ENCODE data around the gene DUSP22. TPM values are rescaled to one million over a fixed set of nuclear protein-coding genes. Genes with fewer than 3 reads are reported as not detected.

DUSP22 gene
- total and polyA plus RNA-seq, 2 experiments from 2014 or later, result 12.8 to 36.8 TPM

DNA sequence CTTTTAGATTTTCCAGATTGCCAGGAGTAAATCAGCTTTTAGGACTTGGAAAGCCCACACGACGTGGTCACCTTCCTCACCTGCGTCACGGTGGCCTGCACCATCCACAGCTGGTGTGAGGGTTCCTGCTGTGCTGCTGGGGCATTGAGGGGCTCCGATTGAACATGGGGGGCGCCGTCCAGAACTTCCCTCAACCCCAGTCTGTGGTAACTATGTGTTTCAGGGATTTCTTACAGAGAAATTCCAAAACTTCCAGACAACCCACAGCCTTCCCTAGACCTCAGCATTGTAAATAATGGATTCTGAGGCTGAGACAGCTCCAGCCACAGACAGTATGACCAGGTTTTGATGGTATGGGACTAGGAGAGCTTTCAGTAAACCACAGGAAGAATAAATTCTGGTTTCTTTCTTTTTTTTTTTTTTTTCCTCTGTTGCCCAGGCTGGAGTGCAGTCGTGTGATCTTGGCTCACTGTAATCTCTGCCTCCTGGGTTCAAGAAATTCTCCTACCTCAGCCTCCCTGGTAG is 52.6 kb downstream of the DUSP22 start (continued):
- TF ChIP-seq, protein P1, sequence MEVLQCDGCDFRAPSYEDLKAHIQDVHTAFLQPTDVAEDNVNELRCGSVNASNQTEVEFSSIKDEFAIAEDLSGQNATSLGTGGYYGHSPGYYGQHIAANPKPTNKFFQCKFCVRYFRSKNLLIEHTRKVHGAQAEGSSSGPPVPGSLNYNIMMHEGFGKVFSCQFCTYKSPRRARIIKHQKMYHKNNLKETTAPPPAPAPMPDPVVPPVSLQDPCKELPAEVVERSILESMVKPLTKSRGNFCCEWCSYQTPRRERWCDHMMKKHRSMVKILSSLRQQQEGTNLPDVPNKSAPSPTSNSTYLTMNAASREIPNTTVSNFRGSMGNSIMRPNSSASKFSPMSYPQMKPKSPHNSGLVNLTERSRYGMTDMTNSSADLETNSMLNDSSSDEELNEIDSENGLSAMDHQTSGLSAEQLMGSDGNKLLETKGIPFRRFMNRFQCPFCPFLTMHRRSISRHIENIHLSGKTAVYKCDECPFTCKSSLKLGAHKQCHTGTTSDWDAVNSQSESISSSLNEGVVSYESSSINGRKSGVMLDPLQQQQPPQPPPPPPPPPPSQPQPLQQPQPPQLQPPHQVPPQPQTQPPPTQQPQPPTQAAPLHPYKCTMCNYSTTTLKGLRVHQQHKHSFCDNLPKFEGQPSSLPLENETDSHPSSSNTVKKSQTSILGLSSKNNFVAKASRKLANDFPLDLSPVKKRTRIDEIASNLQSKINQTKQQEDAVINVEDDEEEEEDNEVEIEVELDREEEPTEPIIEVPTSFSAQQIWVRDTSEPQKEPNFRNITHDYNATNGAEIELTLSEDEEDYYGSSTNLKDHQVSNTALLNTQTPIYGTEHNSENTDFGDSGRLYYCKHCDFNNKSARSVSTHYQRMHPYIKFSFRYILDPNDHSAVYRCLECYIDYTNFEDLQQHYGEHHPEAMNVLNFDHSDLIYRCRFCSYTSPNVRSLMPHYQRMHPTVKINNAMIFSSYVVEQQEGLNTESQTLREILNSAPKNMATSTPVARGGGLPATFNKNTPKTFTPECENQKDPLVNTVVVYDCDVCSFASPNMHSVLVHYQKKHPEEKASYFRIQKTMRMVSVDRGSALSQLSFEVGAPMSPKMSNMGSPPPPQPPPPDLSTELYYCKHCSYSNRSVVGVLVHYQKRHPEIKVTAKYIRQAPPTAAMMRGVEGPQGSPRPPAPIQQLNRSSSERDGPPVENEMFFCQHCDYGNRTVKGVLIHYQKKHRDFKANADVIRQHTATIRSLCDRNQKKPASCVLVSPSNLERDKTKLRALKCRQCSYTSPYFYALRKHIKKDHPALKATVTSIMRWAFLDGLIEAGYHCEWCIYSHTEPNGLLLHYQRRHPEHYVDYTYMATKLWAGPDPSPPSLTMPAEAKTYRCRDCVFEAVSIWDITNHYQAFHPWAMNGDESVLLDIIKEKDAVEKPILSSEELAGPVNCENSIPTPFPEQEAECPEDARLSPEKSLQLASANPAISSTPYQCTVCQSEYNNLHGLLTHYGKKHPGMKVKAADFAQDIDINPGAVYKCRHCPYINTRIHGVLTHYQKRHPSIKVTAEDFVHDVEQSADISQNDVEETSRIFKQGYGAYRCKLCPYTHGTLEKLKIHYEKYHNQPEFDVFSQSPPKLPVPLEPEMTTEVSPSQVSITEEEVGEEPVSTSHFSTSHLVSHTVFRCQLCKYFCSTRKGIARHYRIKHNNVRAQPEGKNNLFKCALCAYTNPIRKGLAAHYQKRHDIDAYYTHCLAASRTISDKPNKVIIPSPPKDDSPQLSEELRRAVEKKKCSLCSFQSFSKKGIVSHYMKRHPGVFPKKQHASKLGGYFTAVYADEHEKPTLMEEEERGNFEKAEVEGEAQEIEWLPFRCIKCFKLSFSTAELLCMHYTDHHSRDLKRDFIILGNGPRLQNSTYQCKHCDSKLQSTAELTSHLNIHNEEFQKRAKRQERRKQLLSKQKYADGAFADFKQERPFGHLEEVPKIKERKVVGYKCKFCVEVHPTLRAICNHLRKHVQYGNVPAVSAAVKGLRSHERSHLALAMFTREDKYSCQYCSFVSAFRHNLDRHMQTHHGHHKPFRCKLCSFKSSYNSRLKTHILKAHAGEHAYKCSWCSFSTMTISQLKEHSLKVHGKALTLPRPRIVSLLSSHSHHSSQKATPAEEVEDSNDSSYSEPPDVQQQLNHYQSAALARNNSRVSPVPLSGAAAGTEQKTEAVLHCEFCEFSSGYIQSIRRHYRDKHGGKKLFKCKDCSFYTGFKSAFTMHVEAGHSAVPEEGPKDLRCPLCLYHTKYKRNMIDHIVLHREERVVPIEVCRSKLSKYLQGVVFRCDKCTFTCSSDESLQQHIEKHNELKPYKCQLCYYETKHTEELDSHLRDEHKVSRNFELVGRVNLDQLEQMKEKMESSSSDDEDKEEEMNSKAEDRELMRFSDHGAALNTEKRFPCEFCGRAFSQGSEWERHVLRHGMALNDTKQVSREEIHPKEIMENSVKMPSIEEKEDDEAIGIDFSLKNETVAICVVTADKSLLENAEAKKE (CRISPR knock-in tag; IDR thresholded peaks at IDR 0.05), result no peak
- no peak for TF ChIP-seq EZH2 (IDR thresholded peaks at IDR 0.05; ENCODE audit: low read depth, unreplicated experiment)

DNA sequence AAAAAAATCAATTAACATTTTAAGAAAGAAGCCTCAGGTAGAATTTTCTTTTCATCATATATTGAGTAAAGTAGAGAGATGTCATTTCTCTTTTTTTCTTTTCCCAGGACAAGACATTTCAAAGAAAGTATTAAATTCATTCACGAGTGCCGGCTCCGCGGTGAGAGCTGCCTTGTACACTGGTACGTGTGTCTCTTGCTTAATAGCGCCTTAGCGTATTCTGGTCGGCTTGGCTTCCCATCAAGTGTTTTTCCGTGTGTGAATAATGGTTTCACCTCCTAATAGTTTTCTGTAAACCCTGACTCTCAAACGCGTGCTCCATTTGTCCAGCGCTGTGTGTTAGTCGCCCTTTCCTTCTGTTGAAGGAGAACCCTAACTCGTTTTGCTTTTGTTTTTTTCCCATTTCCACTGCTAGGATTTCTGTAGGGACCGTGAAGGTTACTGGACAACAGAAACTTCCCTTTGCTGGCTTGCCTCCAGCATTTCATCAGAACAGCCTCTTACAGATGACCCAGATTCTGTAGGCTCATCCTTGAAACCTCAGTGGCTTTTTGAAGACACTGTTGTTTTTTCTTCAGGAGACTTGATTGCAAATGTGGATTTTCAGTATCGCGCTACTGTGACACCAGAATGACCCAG is 53.6 kb downstream of the DUSP22 start:
- Histone ChIP-seq H3K79me2 (replicated peaks; ENCODE audit: insufficient read depth) (no peaks in the 10 kb centered on the region), H3K4me3 (no peak overlapping the region), H3F3A (replicated peaks; ENCODE audit: low read depth) (no peaks in the 10 kb centered on the region), H4K20me1 (replicated peaks; ENCODE audit: insufficient read depth) (peaks cover 7% of the 10 kb centered on the region), H3K27ac (ENCODE audit: low read depth) (no peak overlapping the region), H3K4me1 (ENCODE audit: insufficient read depth) (no peaks in the 10 kb centered on the region), H3K4me2 (no peak overlapping the region), H3K9me2 (ENCODE audit: insufficient read depth) (no peaks in the 10 kb centered on the region), H3K27me3 (ENCODE audit: insufficient read depth) (no peaks in the 10 kb centered on the region), H3K36me3 (ENCODE audit: insufficient read depth) (peaks cover 4% of the 10 kb centered on the region), H2AFZ (no peak overlapping the region)
- no peak for DNase-seq (ENCODE audit: low spot score)
- H3K4me1 Mint-ChIP-seq, result no peaks in the 10 kb centered on the region
- no peak overlapping the region for H3K4me3 Mint-ChIP-seq
- peaks cover 42% of the 10 kb centered on the region for H3K36me3 Mint-ChIP-seq (ENCODE audit: low read depth)
- no peak for ATAC-seq
- H3K9me3 Mint-ChIP-seq, result peaks cover 98% of the 10 kb centered on the region
- no peak overlapping the region for H3K27ac Mint-ChIP-seq
- peaks cover under 1% of the 10 kb centered on the region for H3K27me3 Mint-ChIP-seq (ENCODE audit: insufficient read depth, low read depth, poor library complexity)
- no peak for TF ChIP-seq ZNF114 (CRISPR knock-in tag; IDR thresholded peaks at IDR 0.05)
- TF ChIP-seq, protein P1 (CRISPR knock-in tag; IDR thresholded peaks at IDR 0.05), result no peak
- TF ChIP-seq EZH2phosphoT487 (IDR thresholded peaks at IDR 0.05; ENCODE audit: unreplicated experiment), result no peak
- no peak for TF ChIP-seq JUNB (IDR thresholded peaks at IDR 0.05; ENCODE audit: unreplicated experiment)
- no peak for TF ChIP-seq ZNF331 (CRISPR knock-in tag; IDR thresholded peaks at IDR 0.05; ENCODE audit: low read depth)
- TF ChIP-seq, protein P2, sequence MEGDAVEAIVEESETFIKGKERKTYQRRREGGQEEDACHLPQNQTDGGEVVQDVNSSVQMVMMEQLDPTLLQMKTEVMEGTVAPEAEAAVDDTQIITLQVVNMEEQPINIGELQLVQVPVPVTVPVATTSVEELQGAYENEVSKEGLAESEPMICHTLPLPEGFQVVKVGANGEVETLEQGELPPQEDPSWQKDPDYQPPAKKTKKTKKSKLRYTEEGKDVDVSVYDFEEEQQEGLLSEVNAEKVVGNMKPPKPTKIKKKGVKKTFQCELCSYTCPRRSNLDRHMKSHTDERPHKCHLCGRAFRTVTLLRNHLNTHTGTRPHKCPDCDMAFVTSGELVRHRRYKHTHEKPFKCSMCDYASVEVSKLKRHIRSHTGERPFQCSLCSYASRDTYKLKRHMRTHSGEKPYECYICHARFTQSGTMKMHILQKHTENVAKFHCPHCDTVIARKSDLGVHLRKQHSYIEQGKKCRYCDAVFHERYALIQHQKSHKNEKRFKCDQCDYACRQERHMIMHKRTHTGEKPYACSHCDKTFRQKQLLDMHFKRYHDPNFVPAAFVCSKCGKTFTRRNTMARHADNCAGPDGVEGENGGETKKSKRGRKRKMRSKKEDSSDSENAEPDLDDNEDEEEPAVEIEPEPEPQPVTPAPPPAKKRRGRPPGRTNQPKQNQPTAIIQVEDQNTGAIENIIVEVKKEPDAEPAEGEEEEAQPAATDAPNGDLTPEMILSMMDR (conservative IDR thresholded peaks at IDR 0.05; ENCODE audit: low read depth in 2 of 2), result no peak
